HG03025 (cell line): Measurements from ENCODE around the gene LRRC27.
"Not testable (repeated sequence)": the region's sequence is repeated elsewhere in the genome, so short reads cannot be mapped to it uniquely, and the experiment has no call there.

ENCODE experiments used
- ATAC-seq: cut with Tn5 transposase; IDR thresholded peaks from one replicate; pipeline ENCODE4 v1.9.1; 2021; ENCODE audit warnings: mild to moderate bottlenecking, moderate library complexity; ENCODE audit not compliant: unreplicated experiment, low FRiP score

The LRRC27 gene

GRCh38 chr10:132369636-132370185 lies 37.7 kb downstream of the LRRC27 start:
- no peak for ATAC-seq

DNA sequence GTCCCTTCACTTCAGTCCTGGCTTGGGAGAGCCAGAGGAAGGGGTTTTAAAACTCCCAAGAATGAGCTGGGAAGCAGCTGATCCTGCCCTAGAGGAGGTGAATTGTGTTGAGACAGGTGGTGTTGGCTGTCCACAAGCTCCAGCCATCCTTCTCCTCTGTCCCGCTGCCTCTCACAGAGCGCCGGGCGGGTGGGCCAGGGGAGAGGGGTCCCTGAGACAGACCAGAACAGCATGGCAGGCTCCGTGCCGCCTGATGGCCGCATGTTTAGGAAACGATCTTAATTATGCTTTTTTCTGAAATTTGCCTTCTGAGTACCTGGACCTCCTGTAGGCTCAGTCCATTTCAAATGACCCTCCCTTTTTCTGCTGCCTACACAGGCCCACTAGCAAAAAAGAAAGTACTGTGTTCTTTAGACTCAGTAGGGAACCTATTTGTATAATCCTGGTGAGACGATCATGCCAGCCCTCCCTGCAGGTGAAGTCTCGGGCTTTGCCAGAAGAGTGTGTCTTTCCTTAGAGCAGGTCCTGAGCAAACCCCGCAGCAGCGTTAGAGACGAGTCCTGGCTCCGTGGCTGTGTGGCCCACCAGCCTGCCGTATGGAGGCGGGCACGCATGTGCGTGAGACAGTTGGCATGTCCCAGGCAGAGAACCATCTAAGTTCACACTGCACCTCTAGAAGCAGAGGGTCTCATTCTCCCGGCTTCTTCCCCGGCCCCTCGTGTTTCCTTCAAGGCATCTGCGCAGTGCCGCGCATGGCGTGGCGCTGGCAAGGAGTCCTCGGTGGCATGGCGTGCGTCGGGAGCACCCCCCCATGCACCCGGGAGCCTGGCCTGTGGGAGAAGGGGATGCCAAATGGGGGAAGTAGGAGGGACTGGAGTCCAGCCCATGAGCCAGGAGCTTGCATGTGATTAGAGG lies 38.7 kb downstream of the LRRC27 start:
- ATAC-seq = no peak

- ATAC-seq = no peak
These were observed 39.7 kb downstream of the LRRC27 start for GRCh38 chr10:132371641-132372081.

DNA sequence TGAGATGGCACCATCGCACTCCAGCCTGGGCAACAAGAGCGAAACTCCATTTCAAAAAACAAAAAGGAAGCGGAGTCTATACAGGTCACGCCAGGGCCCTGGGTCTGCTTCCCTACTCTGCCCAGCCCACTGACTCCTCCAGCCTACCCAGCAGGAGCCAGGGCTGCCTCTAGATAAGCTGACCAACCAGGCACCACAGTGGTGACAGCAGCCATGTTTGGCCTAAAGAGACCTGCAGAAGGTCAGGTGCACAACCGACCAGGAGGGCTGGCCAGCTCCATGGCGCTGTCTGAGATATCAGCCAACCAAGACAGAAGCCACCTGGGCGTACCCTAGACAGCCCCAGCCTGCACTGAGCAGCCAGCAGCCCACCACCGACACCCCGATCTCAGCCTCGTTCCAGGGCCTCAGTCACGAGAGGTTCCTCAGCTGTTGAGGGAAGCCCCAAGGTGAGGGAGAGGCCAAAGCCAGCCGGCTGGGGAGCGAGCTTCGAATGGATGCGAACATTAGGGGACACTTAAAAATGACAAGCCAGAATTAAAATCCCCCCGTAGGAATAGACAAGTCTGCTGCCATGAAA lies 40.6 kb downstream of the LRRC27 start:
- no peak for ATAC-seq

- ATAC-seq = no peak
These were observed 41.4 kb downstream of the LRRC27 start for GRCh38 chr10:132373241-132373955.

- ATAC-seq = no peak
These were observed 42.2 kb downstream of the LRRC27 start for GRCh38 chr10:132374176-132374575.

- no peak for ATAC-seq
These were observed 42.6 kb downstream of the LRRC27 start for GRCh38 chr10:132374612-132375011.

- ATAC-seq = no peak
These were observed 43.3 kb downstream of the LRRC27 start for GRCh38 chr10:132375116-132375794.

- ATAC-seq = no peak
These were observed 43.9 kb downstream of the LRRC27 start for GRCh38 chr10:132375795-132376297.

DNA sequence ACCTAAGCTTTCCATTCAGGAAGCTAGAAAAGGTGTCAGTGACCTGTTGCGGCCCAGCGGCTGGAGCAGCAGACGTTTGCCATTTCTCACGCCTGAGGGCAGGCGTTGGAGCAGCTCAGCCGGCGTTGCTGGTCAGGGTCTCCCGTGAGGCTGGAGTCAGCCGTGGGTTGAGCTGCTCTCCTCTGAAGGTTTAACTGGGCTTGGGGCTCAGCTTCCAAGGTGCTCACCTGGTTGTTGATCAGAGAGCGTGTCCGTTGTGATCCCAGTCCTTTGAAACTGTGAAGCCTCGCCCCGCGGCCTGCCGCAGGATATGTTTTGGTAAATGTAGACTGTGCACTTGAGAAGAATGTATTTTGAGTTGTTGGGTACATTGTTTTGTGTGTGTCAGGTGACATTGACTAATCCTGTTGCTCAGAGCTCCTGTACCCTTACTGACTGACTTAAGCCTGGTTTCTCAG lies 44.4 kb downstream of the LRRC27 start:
- no peak for ATAC-seq

DNA sequence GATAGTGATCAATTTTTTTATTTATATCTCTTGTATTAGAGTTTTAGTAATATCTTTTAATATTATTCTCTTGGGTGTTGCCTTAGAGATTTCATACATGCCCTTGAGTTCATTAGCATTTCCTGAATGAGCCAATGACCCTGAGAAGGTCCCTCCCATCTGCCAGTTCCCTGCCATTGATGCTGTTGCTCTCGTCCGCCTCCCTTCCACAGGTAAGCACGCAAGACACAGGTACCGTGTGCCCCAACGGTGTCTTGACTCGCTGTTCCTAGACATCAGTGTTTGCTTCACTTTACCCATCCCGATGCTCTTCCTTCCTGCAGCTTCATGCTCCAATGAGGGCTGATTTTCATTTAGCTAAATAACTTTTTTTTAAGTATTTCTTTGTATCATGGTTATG lies 45.3 kb downstream of the LRRC27 start:
- ATAC-seq = no peak

GRCh38 chr10:132379026-132379425 lies 47.0 kb downstream of the LRRC27 start:
- not testable (repeated sequence) for ATAC-seq

DNA sequence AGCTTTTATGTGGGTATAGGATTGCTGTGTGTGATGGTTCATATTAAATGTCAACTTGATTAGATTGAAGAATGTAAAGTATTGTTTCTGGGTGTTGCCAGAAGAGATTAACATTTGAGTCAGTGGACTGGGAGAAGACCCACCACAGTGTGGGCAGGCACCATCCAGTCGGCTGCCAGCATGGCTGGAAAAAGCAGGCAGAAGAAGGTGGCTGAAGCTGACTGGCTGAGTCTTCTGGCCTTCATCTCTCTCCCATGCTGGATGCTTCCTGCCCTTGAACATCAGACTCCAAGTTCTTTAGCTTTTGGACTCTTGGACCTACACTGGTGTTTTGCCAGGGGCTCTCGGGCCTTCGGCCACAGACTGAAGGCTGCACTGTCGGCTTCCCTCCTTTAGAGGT lies 49.0 kb downstream of the LRRC27 start:
- not testable (repeated sequence) for ATAC-seq

DNA sequence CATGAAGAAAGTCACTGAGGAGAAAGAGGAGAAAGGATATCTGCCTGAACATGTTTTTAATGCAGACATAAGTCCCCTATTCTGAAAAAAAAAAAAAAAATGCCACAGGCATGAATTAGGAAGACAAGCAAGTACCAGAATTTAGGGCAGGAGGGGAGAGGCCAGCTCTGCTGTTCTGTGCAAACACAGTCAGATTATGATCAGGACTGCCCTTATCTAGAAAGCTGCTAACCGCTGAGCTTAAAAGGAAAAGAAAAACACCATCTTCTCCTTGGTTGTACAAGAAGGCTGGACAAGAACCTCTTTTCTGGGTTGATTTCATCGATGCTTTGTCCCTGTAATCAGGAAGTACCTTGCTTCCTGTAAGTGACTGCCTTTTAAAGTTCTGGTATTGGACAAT lies 49.7 kb downstream of the LRRC27 start:
- no peak for ATAC-seq

GRCh38 chr10:132382231-132382922 lies 50.4 kb downstream of the LRRC27 start:
- ATAC-seq = no peak

DNA sequence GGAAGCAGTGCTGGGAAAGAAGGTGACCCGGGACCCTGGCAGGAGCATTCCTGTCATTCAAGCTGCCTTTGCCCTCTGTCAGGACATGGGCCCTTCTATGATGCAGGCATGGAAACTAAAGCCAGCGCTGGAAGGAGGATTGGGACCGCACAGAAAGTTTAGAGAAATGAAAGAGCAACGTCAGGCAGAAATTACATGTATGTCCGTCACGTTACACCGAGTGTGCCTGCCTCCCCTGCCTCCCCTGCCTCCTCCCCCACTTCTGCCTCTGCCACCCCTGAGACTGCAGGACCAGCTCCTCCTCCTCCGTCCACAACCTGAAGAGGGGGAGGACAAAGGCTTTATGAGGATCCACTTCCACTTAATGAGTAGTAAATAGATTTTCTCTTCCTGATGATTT lies 51.1 kb downstream of the LRRC27 start:
- ATAC-seq = no peak

- no peak for ATAC-seq
These were observed 51.8 kb downstream of the LRRC27 start for GRCh38 chr10:132383751-132384196.

DNA sequence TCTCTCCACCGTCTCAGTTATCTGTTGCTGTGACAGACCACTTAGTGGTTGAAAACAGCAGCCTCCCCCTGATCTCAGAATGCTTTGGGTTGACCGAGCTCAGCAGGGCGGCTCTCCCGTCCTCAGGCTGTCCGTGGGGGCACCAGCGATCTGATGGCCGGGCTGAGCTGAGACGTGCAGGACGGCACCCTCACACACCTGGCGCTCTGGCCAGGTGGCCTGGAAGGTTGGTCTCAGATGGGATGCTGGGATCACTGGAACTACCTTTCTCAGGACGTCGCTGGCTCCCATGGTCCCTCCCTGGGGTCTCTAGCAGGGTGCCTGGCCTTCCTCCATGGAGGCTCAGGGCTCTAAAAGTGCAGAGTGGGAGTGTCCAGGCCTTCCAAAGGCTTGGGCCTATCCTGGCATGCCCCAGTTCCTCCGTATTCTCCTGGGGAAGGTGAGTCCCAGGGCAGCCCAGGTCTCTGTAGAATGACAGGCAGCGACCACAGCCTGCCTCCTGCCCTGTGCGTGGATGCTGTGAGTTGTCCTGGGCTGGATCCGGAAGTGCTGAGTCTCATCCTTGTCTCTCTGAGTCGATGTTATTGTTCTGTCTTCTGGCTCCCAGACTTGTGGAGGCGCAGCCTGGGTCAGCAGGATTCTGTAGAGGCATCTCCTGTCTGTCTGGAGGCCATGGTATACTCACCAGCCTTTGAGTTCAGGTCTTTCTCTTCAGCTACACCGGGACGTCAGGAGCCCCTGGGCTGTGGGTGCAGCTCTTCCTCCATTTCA lies 52.8 kb downstream of the LRRC27 start:
- ATAC-seq = no peak

DNA sequence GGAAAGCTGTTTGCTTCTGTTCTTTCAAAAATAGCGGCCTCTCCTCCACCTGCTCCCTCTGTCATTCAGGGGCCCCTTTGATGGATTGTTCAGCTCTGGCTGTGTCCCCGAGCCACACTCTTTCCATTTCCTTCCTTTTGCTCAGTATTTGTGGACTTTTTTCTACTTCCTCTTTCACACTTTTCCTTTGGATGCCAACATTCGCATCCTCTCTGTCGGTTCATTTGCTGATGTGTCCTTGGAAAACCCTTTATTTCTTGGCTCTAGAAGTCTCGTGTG lies 53.3 kb downstream of the LRRC27 start:
- no peak for ATAC-seq
